WTC11 (cell line): ENCODE results near the gene MAPK11. TPM values are rescaled to one million over a fixed set of nuclear protein-coding genes. Genes with fewer than 3 reads are reported as not detected.

Experiments used
- ATAC-seq: fragments of 200-7000 bp; cut with Tn5 transposase; 2 replicates; pipeline ENCODE4 v1.10.0; 2021; ENCODE audit warnings: mild to moderate bottlenecking, moderate library complexity
- CTCF ChIA-PET: fragments of 300-600 bp; sonication (Branson Sonifier 250); formaldehyde crosslinking; loops from one replicate; lab custom pipeline; 2021; ENCODE audit warnings: antibody characterized with exemption; lab: Charles Lee
- POLR2A ChIA-PET: fragments of 350-600 bp; sonication (Branson Sonifier 250); formaldehyde crosslinking; loops from one replicate; lab custom pipeline; 2021; ENCODE audit warnings: antibody characterized with exemption; lab: Charles Lee
- DNase-seq: peaks from one replicate; pipeline ENCODE4 v3.0.0; 2021; ENCODE audit warnings: low spot score
- H3K27ac Mint-ChIP-seq: 2 replicates; pipeline ENCODE4 v1.8.0; 2021; ENCODE audit warnings: mixed read lengths
- H3K27me3 Mint-ChIP-seq: 2 replicates; pipeline ENCODE4 v1.8.0; 2021; ENCODE audit warnings: low read depth, mild to moderate bottlenecking, moderate library complexity, mixed read lengths
- H3K36me3 Mint-ChIP-seq: 2 replicates; pipeline ENCODE4 v1.8.0; 2021; ENCODE audit warnings: mixed read lengths
- H3K4me1 Mint-ChIP-seq: 2 replicates; pipeline ENCODE4 v1.8.0; 2022; ENCODE audit warnings: mixed read lengths
- H3K4me3 Mint-ChIP-seq: 2 replicates; pipeline ENCODE4 v1.8.0; 2021; ENCODE audit warnings: mild to moderate bottlenecking, moderate library complexity, mixed read lengths
- H3K9me3 Mint-ChIP-seq: 2 replicates; pipeline ENCODE4 v1.8.0; 2021; ENCODE audit warnings: mixed read lengths
- AFF4 ChIP-seq: sonication (generic); formaldehyde crosslinking; IDR thresholded peaks from 2 replicates; pipeline ENCODE4 v1.8.1; 2023; ENCODE audit warnings: mild to moderate bottlenecking, missing genetic modification reagents, borderline replicate concordance
- ATF1 ChIP-seq: sonication (generic); formaldehyde crosslinking; IDR thresholded peaks from 2 replicates; pipeline ENCODE4 v1.8.1; 2023; ENCODE audit warnings: mild to moderate bottlenecking, moderate library complexity, missing genetic modification reagents
- ATF3 ChIP-seq: sonication (generic); formaldehyde crosslinking; conservative IDR thresholded peaks from 2 replicates; pipeline ENCODE4 v1.8.1; 2022; ENCODE audit warnings: mild to moderate bottlenecking, missing genetic modification reagents
- ERG ChIP-seq: fragments of 250-450 bp; sonication (Bioruptor Pico); IDR thresholded peaks from 2 replicates; pipeline ENCODE4 v1.8.0; 2021; ENCODE audit warnings: mild to moderate bottlenecking
- IRF1 ChIP-seq: sonication (generic); formaldehyde crosslinking; IDR thresholded peaks from 2 replicates; pipeline ENCODE4 v1.8.0; 2023; ENCODE audit warnings: missing genetic modification reagents
- NFYB ChIP-seq: sonication (generic); formaldehyde crosslinking; conservative IDR thresholded peaks from 2 replicates; pipeline ENCODE4 v1.8.0; 2022; ENCODE audit warnings: low read depth, missing genetic modification reagents
- OVOL2 ChIP-seq: fragments of 250-450 bp; sonication (Bioruptor Pico); IDR thresholded peaks from 2 replicates; pipeline ENCODE4 v1.9.0; 2021; ENCODE audit warnings: mild to moderate bottlenecking, borderline replicate concordance
- SP1 ChIP-seq: sonication (generic); formaldehyde crosslinking; conservative IDR thresholded peaks from 2 replicates; pipeline ENCODE4 v1.8.1; 2022; ENCODE audit warnings: missing genetic modification reagents
- TP53 ChIP-seq: sonication (generic); formaldehyde crosslinking; IDR thresholded peaks from 2 replicates; pipeline ENCODE4 v1.8.1; 2023; ENCODE audit warnings: mild to moderate bottlenecking, missing genetic modification reagents
- USF1 ChIP-seq: sonication (generic); formaldehyde crosslinking; IDR thresholded peaks from 2 replicates; pipeline ENCODE4 v1.8.0; 2022; ENCODE audit warnings: mild to moderate bottlenecking, missing genetic modification reagents
- ZNF121 ChIP-seq: sonication (generic); formaldehyde crosslinking; IDR thresholded peaks from 2 replicates; pipeline ENCODE4 v1.8.0; 2023; ENCODE audit warnings: missing genetic modification reagents
- ZNF396 ChIP-seq: fragments of 250-450 bp; sonication (Bioruptor Pico); IDR thresholded peaks from 2 replicates; pipeline ENCODE4 v1.8.0; 2021; ENCODE audit warnings: mild to moderate bottlenecking, moderate library complexity, borderline replicate concordance
- ZNF416 ChIP-seq: fragments of 250-450 bp; sonication (Bioruptor Pico); IDR thresholded peaks from 2 replicates; pipeline ENCODE4 v1.9.0; 2021; ENCODE audit warnings: mild to moderate bottlenecking, inconsistent platforms
- ZNF423 ChIP-seq: fragments of 250-450 bp; sonication (Bioruptor Pico); IDR thresholded peaks from 2 replicates; pipeline ENCODE4 v2.1.2; 2022; ENCODE audit warnings: mild to moderate bottlenecking, moderate library complexity
- total RNA-seq: library from RNA; stranded (reverse); gene quantifications from 3 replicates; pipeline ENCODE4 v1.2.3, GENCODE V29; 2021
- TF ChIP-seq, protein P1 (sequence below): sonication (generic); formaldehyde crosslinking; IDR thresholded peaks from 2 replicates; pipeline ENCODE4 v1.8.1; 2022; ENCODE audit warnings: mild to moderate bottlenecking, missing genetic modification reagents, moderate library complexity, borderline replicate concordance
- TF ChIP-seq, protein P2 (sequence below): sonication (generic); formaldehyde crosslinking; IDR thresholded peaks from 2 replicates; pipeline ENCODE4 v1.8.1; 2023; ENCODE audit warnings: mild to moderate bottlenecking, missing genetic modification reagents
- TF ChIP-seq, protein P3 (sequence below): fragments of 250-450 bp; sonication (Bioruptor Pico); IDR thresholded peaks from 2 replicates; pipeline ENCODE4 v1.9.0; 2021; ENCODE audit warnings: moderate library complexity, mild to moderate bottlenecking, inconsistent platforms, borderline replicate concordance
- TF ChIP-seq, protein P4 (sequence below): fragments of 250-450 bp; sonication (Bioruptor Pico); conservative IDR thresholded peaks from 2 replicates; pipeline ENCODE4 v1.9.0; 2021; ENCODE audit warnings: mild to moderate bottlenecking
- TF ChIP-seq, protein P5 (sequence below): sonication (generic); formaldehyde crosslinking; IDR thresholded peaks from 2 replicates; pipeline ENCODE4 v1.8.0; 2022; ENCODE audit warnings: mild to moderate bottlenecking, missing genetic modification reagents

MAPK11 gene
- total RNA-seq, 1 experiment from 2014 or later = 2.3 TPM

- Mint-ChIP-seq H3K4me3 (no peak overlapping the region), H3K27ac (no peak overlapping the region), H3K4me1 (peaks cover 3% of the 10 kb centered on the region; the same call in 1 of the 2 replicates), H3K36me3 (no peaks in the 10 kb centered on the region), H3K9me3 (no peaks in the 10 kb centered on the region), H3K27me3 (peaks cover 3% of the 10 kb centered on the region; the same call in 1 of the 2 replicates)
- ChIA-PET POLR2A (no interaction called here), CTCF (no interaction called here)
- no peak for DNase-seq
- no peak for ATAC-seq
- TF ChIP-seq, protein P1, sequence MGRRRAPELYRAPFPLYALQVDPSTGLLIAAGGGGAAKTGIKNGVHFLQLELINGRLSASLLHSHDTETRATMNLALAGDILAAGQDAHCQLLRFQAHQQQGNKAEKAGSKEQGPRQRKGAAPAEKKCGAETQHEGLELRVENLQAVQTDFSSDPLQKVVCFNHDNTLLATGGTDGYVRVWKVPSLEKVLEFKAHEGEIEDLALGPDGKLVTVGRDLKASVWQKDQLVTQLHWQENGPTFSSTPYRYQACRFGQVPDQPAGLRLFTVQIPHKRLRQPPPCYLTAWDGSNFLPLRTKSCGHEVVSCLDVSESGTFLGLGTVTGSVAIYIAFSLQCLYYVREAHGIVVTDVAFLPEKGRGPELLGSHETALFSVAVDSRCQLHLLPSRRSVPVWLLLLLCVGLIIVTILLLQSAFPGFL (CRISPR knock-in tag) = no peak
- no peak for TF ChIP-seq ZNF121 (CRISPR knock-in tag)
- TF ChIP-seq, protein P2, sequence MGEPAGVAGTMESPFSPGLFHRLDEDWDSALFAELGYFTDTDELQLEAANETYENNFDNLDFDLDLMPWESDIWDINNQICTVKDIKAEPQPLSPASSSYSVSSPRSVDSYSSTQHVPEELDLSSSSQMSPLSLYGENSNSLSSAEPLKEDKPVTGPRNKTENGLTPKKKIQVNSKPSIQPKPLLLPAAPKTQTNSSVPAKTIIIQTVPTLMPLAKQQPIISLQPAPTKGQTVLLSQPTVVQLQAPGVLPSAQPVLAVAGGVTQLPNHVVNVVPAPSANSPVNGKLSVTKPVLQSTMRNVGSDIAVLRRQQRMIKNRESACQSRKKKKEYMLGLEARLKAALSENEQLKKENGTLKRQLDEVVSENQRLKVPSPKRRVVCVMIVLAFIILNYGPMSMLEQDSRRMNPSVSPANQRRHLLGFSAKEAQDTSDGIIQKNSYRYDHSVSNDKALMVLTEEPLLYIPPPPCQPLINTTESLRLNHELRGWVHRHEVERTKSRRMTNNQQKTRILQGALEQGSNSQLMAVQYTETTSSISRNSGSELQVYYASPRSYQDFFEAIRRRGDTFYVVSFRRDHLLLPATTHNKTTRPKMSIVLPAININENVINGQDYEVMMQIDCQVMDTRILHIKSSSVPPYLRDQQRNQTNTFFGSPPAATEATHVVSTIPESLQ (CRISPR knock-in tag) = no peak
- TF ChIP-seq OVOL2 (CRISPR knock-in tag) = no peak
- no peak for TF ChIP-seq ZNF416 (CRISPR knock-in tag)
- no peak for TF ChIP-seq ZNF423 (CRISPR knock-in tag)
- TF ChIP-seq, protein P3, sequence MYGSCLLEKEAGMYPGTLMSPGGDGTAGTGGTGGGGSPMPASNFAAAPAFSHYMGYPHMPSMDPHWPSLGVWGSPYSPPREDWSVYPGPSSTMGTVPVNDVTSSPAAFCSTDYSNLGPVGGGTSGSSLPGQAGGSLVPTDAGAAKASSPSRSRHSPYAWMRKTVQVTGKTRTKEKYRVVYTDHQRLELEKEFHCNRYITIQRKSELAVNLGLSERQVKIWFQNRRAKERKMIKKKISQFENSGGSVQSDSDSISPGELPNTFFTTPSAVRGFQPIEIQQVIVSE (CRISPR knock-in tag) = no peak
- TF ChIP-seq NFYB (CRISPR knock-in tag) = no peak
- no peak for TF ChIP-seq ATF3 (CRISPR knock-in tag)
- no peak for TF ChIP-seq AFF4 (CRISPR knock-in tag)
- no peak for TF ChIP-seq IRF1
- TF ChIP-seq ERG (CRISPR knock-in tag) = no peak
- TF ChIP-seq USF1 (CRISPR knock-in tag) = no peak
- no peak for TF ChIP-seq TP53 (CRISPR knock-in tag)
- TF ChIP-seq, protein P4, sequence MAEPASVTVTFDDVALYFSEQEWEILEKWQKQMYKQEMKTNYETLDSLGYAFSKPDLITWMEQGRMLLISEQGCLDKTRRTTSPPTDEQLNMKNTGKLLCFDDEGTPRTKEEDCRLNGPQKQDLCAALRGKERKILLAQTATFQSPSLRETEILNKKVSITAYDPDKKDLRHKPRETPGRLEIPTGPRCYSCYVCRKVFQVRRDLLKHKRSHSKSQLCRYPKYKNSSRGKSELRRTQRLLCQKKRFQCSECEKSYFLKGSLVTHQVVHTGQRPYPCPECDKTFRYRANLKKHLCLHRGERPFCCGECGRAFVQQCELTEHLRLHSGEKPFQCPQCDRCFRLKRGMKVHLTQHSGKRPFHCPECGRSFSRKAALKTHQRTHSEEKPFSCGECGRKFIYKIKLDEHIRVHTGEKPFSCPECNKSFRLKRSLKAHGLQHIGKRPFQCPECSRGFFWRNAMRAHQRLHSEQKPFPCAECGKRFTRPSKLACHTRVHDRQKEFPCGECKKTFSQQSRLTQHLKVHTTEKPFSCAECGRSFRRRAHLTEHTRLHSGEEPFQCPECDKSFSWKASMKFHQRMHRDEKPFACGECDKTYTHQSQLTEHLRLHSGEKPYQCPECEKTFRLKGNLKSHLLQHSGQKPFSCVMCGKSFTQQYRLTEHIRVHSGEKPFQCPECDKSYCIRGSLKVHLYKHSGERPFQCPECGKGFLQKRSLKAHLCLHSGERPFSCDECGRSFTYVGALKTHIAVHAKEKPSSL (CRISPR knock-in tag) = no peak
- TF ChIP-seq ZNF396 (CRISPR knock-in tag) = no peak
- TF ChIP-seq ATF1 = no peak
- TF ChIP-seq SP1 (CRISPR knock-in tag) = no peak
- TF ChIP-seq, protein P5, sequence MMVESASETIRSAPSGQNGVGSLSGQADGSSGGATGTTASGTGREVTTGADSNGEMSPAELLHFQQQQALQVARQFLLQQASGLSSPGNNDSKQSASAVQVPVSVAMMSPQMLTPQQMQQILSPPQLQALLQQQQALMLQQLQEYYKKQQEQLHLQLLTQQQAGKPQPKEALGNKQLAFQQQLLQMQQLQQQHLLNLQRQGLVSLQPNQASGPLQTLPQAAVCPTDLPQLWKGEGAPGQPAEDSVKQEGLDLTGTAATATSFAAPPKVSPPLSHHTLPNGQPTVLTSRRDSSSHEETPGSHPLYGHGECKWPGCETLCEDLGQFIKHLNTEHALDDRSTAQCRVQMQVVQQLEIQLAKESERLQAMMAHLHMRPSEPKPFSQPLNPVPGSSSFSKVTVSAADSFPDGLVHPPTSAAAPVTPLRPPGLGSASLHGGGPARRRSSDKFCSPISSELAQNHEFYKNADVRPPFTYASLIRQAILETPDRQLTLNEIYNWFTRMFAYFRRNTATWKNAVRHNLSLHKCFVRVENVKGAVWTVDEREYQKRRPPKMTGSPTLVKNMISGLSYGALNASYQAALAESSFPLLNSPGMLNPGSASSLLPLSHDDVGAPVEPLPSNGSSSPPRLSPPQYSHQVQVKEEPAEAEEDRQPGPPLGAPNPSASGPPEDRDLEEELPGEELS (CRISPR knock-in tag) = no peak
Measured at GRCh38 chr22:50255099-50255498, 15.1 kb downstream of the MAPK11 start.
